GM12891 (cell line): ENCODE measurements around the gene TULP4.

Experiments used
- PAX5 ChIP-seq: IDR thresholded peaks from 2 replicates; pipeline ENCODE4 v1.6.1; 2011; ENCODE audit warnings: low read length, moderate library complexity, mild to moderate bottlenecking; ENCODE audit not compliant: insufficient read depth, severe bottlenecking
- POLR2A ChIP-seq: IDR thresholded peaks from 2 replicates; pipeline ENCODE4 v1.6.1; 2011; ENCODE audit warnings: low read depth, low read length, control low read depth
- POLR2AphosphoS5 ChIP-seq: IDR thresholded peaks from 2 replicates; pipeline ENCODE4 v1.6.1; 2011; ENCODE audit warnings: low read depth, low read length, control low read depth
- POU2F2 ChIP-seq: IDR thresholded peaks from 2 replicates; pipeline ENCODE4 v1.6.1; 2011; ENCODE audit warnings: low read depth, mild to moderate bottlenecking, control low read depth, low read length, moderate library complexity
- TAF1 ChIP-seq: IDR thresholded peaks from 2 replicates; pipeline ENCODE4 v1.6.1; 2011; ENCODE audit warnings: low read depth, low read length, control low read depth

DNA sequence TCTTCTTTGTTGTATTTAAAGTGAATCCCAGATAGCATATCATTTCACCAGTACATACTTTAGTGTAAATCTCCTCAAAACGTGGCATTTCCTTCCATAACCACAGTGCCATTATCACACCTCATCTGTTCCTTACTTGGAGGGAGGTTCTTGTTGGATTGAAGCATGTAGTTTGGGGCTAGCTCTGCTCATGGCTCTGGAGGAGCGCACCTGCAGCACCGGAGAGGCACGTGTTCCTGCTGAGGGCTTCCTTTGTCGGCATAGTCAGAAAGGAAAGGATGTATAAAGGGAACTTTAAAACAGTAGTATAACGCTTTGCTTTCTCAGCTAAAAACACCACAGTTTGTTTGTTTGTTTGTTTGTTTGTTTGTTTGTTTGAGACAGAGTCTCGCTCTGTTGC lies 126.0 kb downstream of the TULP4 start:
- TF ChIP-seq POLR2A = no peak
- no peak for TF ChIP-seq TAF1
- TF ChIP-seq POLR2AphosphoS5 = no peak
- TF ChIP-seq PAX5 = no peak
- no peak for TF ChIP-seq POU2F2
